SU-DHL-6 (cell line): ENCODE measurements around the gene MACF1.
"Not testable (repeated sequence)": the region's sequence is repeated elsewhere in the genome, so short reads cannot be mapped to it uniquely, and the experiment has no call there.

Experiments used
- H2AFZ ChIP-seq: fragments of 200-600 bp; sonication (generic); 2 replicates; pipeline ENCODE4 v1.6.1; 2014; ENCODE audit warnings: low read depth, mild to moderate bottlenecking, moderate library complexity, mixed read lengths, antibody characterized with exemption, low read length; ENCODE audit not compliant: severe bottlenecking
- H3F3A ChIP-seq: fragments of 200-600 bp; shearing (Covaris generic); 2 replicates; pipeline ENCODE4 v1.6.0; 2016; ENCODE audit warnings: antibody characterized with exemption, mild to moderate bottlenecking; ENCODE audit not compliant: insufficient read depth
- H3K27ac ChIP-seq: fragments of 200-600 bp; sonication (generic); 2 replicates; pipeline ENCODE4 v1.5.1; 2016; ENCODE audit warnings: low read depth, mild to moderate bottlenecking, low read length, moderate library complexity, mixed read lengths
- H3K27me3 ChIP-seq: fragments of 200-600 bp; sonication (generic), shearing (Covaris generic); 2 replicates; pipeline ENCODE4 v1.6.0; 2014; ENCODE audit warnings: mild to moderate bottlenecking, low read length
- H3K36me3 ChIP-seq: fragments of 200-600 bp; sonication (generic); 2 replicates; pipeline ENCODE4 v1.6.1; 2014; ENCODE audit warnings: mild to moderate bottlenecking, low read length, mixed read lengths
- H3K4me2 ChIP-seq: fragments of 300-600, 200-600 bp; shearing (Covaris generic), sonication (generic); 2 replicates; pipeline ENCODE4 v1.6.0; 2014; ENCODE audit warnings: low read length, low read depth, mild to moderate bottlenecking; ENCODE audit not compliant: poor library complexity, severe bottlenecking
- H3K4me3 ChIP-seq: fragments of 200-600 bp; sonication (generic); 2 replicates; pipeline ENCODE4 v1.5.1; 2014; ENCODE audit warnings: antibody characterized with exemption, low read length, mild to moderate bottlenecking, mixed read lengths; ENCODE audit not compliant: insufficient read depth, poor library complexity, severe bottlenecking
- H3K79me2 ChIP-seq: fragments of 200-600 bp; sonication (generic); 2 replicates; pipeline ENCODE4 v1.6.1; 2014; ENCODE audit warnings: mild to moderate bottlenecking, low read length, moderate library complexity; ENCODE audit not compliant: insufficient read depth
- H3K9ac ChIP-seq: fragments of 200-600 bp; sonication (generic); 2 replicates; pipeline ENCODE4 v1.7.0; 2014; ENCODE audit warnings: mild to moderate bottlenecking, low read length
- H3K9me2 ChIP-seq: fragments of 200-600 bp; sonication (generic); replicated peaks from 2 replicates; pipeline ENCODE4 v1.6.1; 2014; ENCODE audit warnings: low read length; ENCODE audit not compliant: insufficient read depth
- H3K9me3 ChIP-seq: fragments of 200-600 bp; sonication (generic); 2 replicates; pipeline ENCODE4 v1.6.1; 2014; ENCODE audit warnings: low read length, mixed read lengths; ENCODE audit not compliant: insufficient read depth
- H4K20me1 ChIP-seq: fragments of 200-600 bp; sonication (generic); 2 replicates; pipeline ENCODE4 v1.6.1; 2014; ENCODE audit warnings: low read depth, mild to moderate bottlenecking, antibody characterized with exemption, low read length, moderate library complexity, mixed read lengths
- CTCF ChIP-seq: fragments of 200-600 bp; sonication (generic); IDR thresholded peaks from one replicate; pipeline ENCODE4 v1.5.1; 2017; ENCODE audit warnings: antibody characterized with exemption, mild to moderate bottlenecking, low read length, moderate library complexity; ENCODE audit not compliant: insufficient read depth, poor library complexity, severe bottlenecking
- EZH2phosphoT487 ChIP-seq: fragments of 200-600 bp; sonication (generic), shearing (Covaris generic); conservative IDR thresholded peaks from 2 replicates; pipeline ENCODE4 v1.6.1; 2018; ENCODE audit warnings: mild to moderate bottlenecking, antibody characterized with exemption, low read length, moderate library complexity, mixed read lengths

The MACF1 gene

GRCh38 chr1:39159224-39160036 is 45.1 kb upstream of the MACF1 start:
- H3K9ac ChIP-seq: no peak overlapping the region
- no peak overlapping the region for H3K27ac ChIP-seq
- H2AFZ ChIP-seq: no peak overlapping the region
- no peaks in the 10 kb centered on the region for H3F3A ChIP-seq
- H3K4me2 ChIP-seq: no peak overlapping the region
- H3K36me3 ChIP-seq: no peaks in the 10 kb centered on the region
- no peaks in the 10 kb centered on the region for H3K79me2 ChIP-seq
- no peak for TF ChIP-seq EZH2phosphoT487
- no peaks in the 10 kb centered on the region for H3K27me3 ChIP-seq
- H3K4me3 ChIP-seq: no peak overlapping the region
- H3K9me2 ChIP-seq: no peaks in the 10 kb centered on the region
- H4K20me1 ChIP-seq: no peaks in the 10 kb centered on the region
- H3K9me3 ChIP-seq: no peaks in the 10 kb centered on the region

- no peaks in the 10 kb centered on the region for H4K20me1 ChIP-seq
- H3K9me3 ChIP-seq: no peaks in the 10 kb centered on the region
- H3K27ac ChIP-seq: no peak overlapping the region
- no peaks in the 10 kb centered on the region for H3K79me2 ChIP-seq
- H3K4me3 ChIP-seq: no peak overlapping the region
- no peak overlapping the region for H3K4me2 ChIP-seq
- no peaks in the 10 kb centered on the region for H3K36me3 ChIP-seq
- no peaks in the 10 kb centered on the region for H3K27me3 ChIP-seq
- H2AFZ ChIP-seq: no peak overlapping the region
- TF ChIP-seq EZH2phosphoT487: no peak
- no peak for TF ChIP-seq CTCF
- H3K9ac ChIP-seq: no peak overlapping the region
- H3F3A ChIP-seq: no peaks in the 10 kb centered on the region
- no peaks in the 10 kb centered on the region for H3K9me2 ChIP-seq
Measured at GRCh38 chr1:39160703-39161102, 43.8 kb upstream of the MACF1 start.

DNA sequence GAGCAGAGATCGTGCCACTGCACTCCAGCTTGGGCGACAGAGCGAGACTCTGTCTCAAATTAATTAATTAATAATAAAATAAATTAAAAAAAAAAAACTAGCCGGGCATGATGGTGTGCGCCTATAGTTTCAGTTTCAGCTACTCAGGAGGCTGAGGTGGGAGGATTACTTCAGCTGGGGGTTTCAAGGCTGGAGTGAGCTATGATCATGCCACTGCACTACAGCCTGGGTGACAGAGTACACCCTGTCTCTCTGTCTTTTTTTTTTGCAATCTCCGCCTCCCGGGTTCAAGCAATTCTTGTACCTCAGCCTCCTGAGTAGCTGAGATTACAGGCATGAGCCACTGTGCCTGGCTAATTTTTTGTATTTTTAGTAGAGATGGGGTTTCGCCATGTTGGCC is 42.7 kb upstream of the MACF1 start:
- not testable (repeated sequence) for H3K9me2 ChIP-seq, H3F3A ChIP-seq, H3K36me3 ChIP-seq, H3K27me3 ChIP-seq, H3K9me3 ChIP-seq, H3K4me3 ChIP-seq, H3K27ac ChIP-seq, H3K79me2 ChIP-seq, H3K9ac ChIP-seq, H2AFZ ChIP-seq, H4K20me1 ChIP-seq, H3K4me2 ChIP-seq

- no peaks in the 10 kb centered on the region for H3K36me3 ChIP-seq
- H3K27ac ChIP-seq: no peak overlapping the region
- TF ChIP-seq EZH2phosphoT487 (no peak), CTCF (no peak)
- H3K4me3 ChIP-seq: no peak overlapping the region
- H3K9ac ChIP-seq: no peak overlapping the region
- no peaks in the 10 kb centered on the region for H3K9me3 ChIP-seq
- H2AFZ ChIP-seq: no peak overlapping the region
- H4K20me1 ChIP-seq: no peaks in the 10 kb centered on the region
- no peaks in the 10 kb centered on the region for H3K79me2 ChIP-seq
- no peaks in the 10 kb centered on the region for H3K27me3 ChIP-seq
- no peaks in the 10 kb centered on the region for H3F3A ChIP-seq
- no peak overlapping the region for H3K4me2 ChIP-seq
- no peaks in the 10 kb centered on the region for H3K9me2 ChIP-seq
Measured at GRCh38 chr1:39163469-39163868, 41.0 kb upstream of the MACF1 start.
